NCI-H2107 (cell line): ENCODE data around the gene AOX1.
"Not testable (repeated sequence)": the region's sequence is repeated elsewhere in the genome, so short reads cannot be mapped to it uniquely, and the experiment has no call there.

ENCODE experiments used
- DNase-seq: peaks from one replicate; lab custom pipeline; 2025; lab: John Stamatoyannopoulos, UW

AOX1 gene

GRCh38 chr2:200602584-200602983 lies 16.8 kb downstream of the AOX1 start:
- DNase-seq, result no peak

GRCh38 chr2:200603972-200604371 lies 18.2 kb downstream of the AOX1 start:
- no peak for DNase-seq

- no peak for DNase-seq
Measured at GRCh38 chr2:200604571-200605255, 18.9 kb downstream of the AOX1 start.

- no peak for DNase-seq
Measured at GRCh38 chr2:200608341-200609027, 22.7 kb downstream of the AOX1 start.

- no peak for DNase-seq
Measured at GRCh38 chr2:200609028-200609614, 23.3 kb downstream of the AOX1 start.

- not testable (repeated sequence) for DNase-seq
Measured at GRCh38 chr2:200610217-200610616, 24.4 kb downstream of the AOX1 start.

GRCh38 chr2:200613692-200614091 lies 27.9 kb downstream of the AOX1 start:
- DNase-seq, result no peak

- no peak for DNase-seq
Measured at GRCh38 chr2:200614249-200614648, 28.4 kb downstream of the AOX1 start.

GRCh38 chr2:200615247-200615646 lies 29.4 kb downstream of the AOX1 start:
- no peak for DNase-seq

- DNase-seq, result no peak
Measured at GRCh38 chr2:200616193-200616592, 30.4 kb downstream of the AOX1 start.

GRCh38 chr2:200616656-200617055 lies 30.8 kb downstream of the AOX1 start:
- no peak for DNase-seq

- DNase-seq, result no peak
Measured at GRCh38 chr2:200617156-200618053, 31.6 kb downstream of the AOX1 start.

GRCh38 chr2:200618054-200618419 lies 32.2 kb downstream of the AOX1 start:
- no peak for DNase-seq

- DNase-seq, result no peak
Measured at GRCh38 chr2:200618590-200619021, 32.8 kb downstream of the AOX1 start.

- no peak for DNase-seq
Measured at GRCh38 chr2:200619279-200619678, 33.5 kb downstream of the AOX1 start.

- no peak for DNase-seq
Measured at GRCh38 chr2:200620606-200621390, 35.0 kb downstream of the AOX1 start.

- DNase-seq, result no peak
Measured at GRCh38 chr2:200622106-200622505, 36.3 kb downstream of the AOX1 start.

- no peak for DNase-seq
Measured at GRCh38 chr2:200624026-200624425, 38.2 kb downstream of the AOX1 start.

- no peak for DNase-seq
Measured at GRCh38 chr2:200624658-200625057, 38.8 kb downstream of the AOX1 start.

GRCh38 chr2:200625282-200625681 lies 39.5 kb downstream of the AOX1 start:
- DNase-seq, result no peak

GRCh38 chr2:200625958-200626363 lies 40.1 kb downstream of the AOX1 start:
- no peak for DNase-seq
